Measurements from ENCODE around the gene TCHP. TPM values are rescaled to one million over a fixed set of nuclear protein-coding genes. Genes with fewer than 3 reads are reported as not detected.

The TCHP gene
- total RNA-seq, 1 donor from 2014 or later, result 27.6 TPM

GRCh38 chr12:109949089-109949488, 49.0 kb downstream of the TCHP start:
- Mint-ChIP-seq H3K9me3 (no peaks in the 10 kb centered on the region), H3K4me1 (peaks cover 51% of the 10 kb centered on the region), H3K36me3 (ENCODE audit: low read depth) (peaks cover 13% of the 10 kb centered on the region), H3K27me3 (ENCODE audit: low read depth) (no peaks in the 10 kb centered on the region), H3K4me3 (no peak overlapping the region), H3K27ac (ENCODE audit: unreplicated experiment) (no peak overlapping the region)
- no peak for DNase-seq (ENCODE audit: low read depth, low spot score)
- TF ChIP-seq CTCF (conservative IDR thresholded peaks at IDR 0.05), result no peak

DNA sequence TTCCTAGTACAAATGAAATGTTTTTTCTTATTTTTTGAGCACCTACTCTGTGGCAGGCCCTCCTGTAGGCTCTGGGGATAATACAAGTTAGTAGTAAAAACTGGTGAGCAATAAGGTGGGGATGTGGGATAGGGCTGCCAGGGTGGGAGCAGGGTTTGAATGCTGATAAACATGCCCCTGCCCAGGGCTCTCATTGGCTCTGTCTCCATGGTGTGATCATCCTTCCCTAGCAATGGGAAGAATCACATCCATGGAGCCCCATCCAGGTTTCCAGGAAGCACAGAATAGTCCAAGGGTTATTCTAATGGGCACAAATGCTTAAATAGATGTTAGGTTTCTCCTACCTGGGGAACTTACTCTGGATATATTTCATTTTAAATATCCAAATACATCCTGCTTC, 50.6 kb downstream of the TCHP start:
- H3K27me3 Mint-ChIP-seq (ENCODE audit: low read depth), result no peaks in the 10 kb centered on the region
- peaks cover 40% of the 10 kb centered on the region for H3K4me1 Mint-ChIP-seq
- H3K4me3 Mint-ChIP-seq, result no peak overlapping the region
- no peaks in the 10 kb centered on the region for H3K9me3 Mint-ChIP-seq
- no peak for DNase-seq (ENCODE audit: low read depth, low spot score)
- H3K27ac Mint-ChIP-seq (ENCODE audit: unreplicated experiment), result no peak overlapping the region
- no peak for TF ChIP-seq CTCF (conservative IDR thresholded peaks at IDR 0.05)
- H3K36me3 Mint-ChIP-seq (ENCODE audit: low read depth), result peaks cover 13% of the 10 kb centered on the region

DNA sequence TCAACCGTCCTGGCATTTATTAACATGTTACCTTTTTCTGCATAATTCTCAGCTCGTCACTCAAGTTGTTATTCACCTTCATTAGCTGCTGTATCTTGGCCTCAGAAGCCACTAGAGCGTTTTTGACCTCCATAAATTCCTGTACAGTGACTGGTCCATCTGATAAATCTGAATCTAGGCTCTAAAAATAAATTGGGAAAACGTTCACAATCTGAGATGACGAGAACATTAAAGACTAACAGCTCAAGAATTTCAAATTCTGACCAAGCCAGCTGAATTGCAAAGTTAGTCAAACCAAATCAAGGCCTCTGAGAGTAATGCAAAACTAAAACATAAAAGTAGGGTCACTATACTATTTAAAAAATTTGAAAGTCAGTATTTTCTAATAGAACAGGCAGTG, 51.1 kb downstream of the TCHP start:
- H3K27ac Mint-ChIP-seq (ENCODE audit: unreplicated experiment), result peak overlapping the region; percentile 32
- H3K27me3 Mint-ChIP-seq (ENCODE audit: low read depth), result no peaks in the 10 kb centered on the region
- no peak for DNase-seq (ENCODE audit: low read depth, low spot score)
- H3K4me3 Mint-ChIP-seq, result no peak overlapping the region
- peaks cover 13% of the 10 kb centered on the region for H3K36me3 Mint-ChIP-seq (ENCODE audit: low read depth)
- H3K9me3 Mint-ChIP-seq, result no peaks in the 10 kb centered on the region
- peaks cover 39% of the 10 kb centered on the region for H3K4me1 Mint-ChIP-seq
- no peak for TF ChIP-seq CTCF (conservative IDR thresholded peaks at IDR 0.05)

GRCh38 chr12:109951751-109952150, 51.7 kb downstream of the TCHP start:
- TF ChIP-seq CTCF (conservative IDR thresholded peaks at IDR 0.05), result no peak
- no peak overlapping the region for H3K27ac Mint-ChIP-seq (ENCODE audit: unreplicated experiment)
- H3K4me1 Mint-ChIP-seq, result peaks cover 33% of the 10 kb centered on the region
- H3K9me3 Mint-ChIP-seq, result no peaks in the 10 kb centered on the region
- H3K36me3 Mint-ChIP-seq (ENCODE audit: low read depth), result peaks cover 13% of the 10 kb centered on the region
- H3K4me3 Mint-ChIP-seq, result no peak overlapping the region
- H3K27me3 Mint-ChIP-seq (ENCODE audit: low read depth), result no peaks in the 10 kb centered on the region
- DNase-seq (ENCODE audit: low read depth, low spot score), result no peak

DNA sequence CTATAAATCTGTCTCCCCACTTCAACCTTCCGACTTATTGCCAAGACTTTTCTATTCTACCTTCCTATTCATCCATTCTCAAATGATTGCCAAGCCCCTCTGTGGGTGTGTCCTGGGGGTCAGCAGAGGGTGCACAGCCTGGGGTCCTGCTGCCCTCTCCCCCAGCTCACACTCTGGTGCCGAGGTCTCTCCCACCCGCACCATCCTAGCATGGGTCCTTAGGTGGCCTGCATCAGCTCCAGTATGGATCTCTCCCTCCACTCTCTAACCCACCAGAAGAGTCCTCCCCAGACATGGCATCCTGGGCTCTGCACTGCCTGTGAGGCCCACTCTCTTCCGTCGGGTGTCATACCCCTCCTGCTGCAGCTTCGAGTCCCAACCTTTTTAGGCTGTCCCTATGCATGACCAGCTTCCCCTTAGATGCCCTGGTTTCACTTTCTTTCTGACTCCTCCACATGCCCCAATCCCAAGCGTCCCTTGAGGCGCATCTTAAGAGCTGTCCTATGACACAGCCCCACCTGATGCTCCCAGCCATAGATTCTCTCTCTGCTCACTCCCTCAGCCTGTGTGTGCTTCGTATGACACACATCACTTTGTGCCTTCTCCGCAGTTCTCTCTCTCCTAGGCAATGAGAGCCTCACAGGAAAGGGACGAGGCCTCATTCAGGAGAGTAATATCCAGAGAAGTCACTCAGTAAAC, 52.2 kb downstream of the TCHP start:
- peak overlapping the region; percentile 44 for H3K27ac Mint-ChIP-seq (ENCODE audit: unreplicated experiment)
- H3K4me1 Mint-ChIP-seq, result peaks cover 27% of the 10 kb centered on the region
- no peaks in the 10 kb centered on the region for H3K9me3 Mint-ChIP-seq
- no peak for DNase-seq (ENCODE audit: low read depth, low spot score)
- no peaks in the 10 kb centered on the region for H3K27me3 Mint-ChIP-seq (ENCODE audit: low read depth)
- peaks cover 15% of the 10 kb centered on the region for H3K36me3 Mint-ChIP-seq (ENCODE audit: low read depth)
- H3K4me3 Mint-ChIP-seq, result no peak overlapping the region
- TF ChIP-seq CTCF (conservative IDR thresholded peaks at IDR 0.05), result no peak
